Measurements from ENCODE around the gene BTBD7.

GRCh38 chr14:93220509-93220908, 112.3 kb downstream of the BTBD7 start:
- TF ChIP-seq CTCF (conservative IDR thresholded peaks at IDR 0.05) (no peak), ZFX (IDR thresholded peaks at IDR 0.05) (no peak)
